GM18502 (cell line): ENCODE data around the gene ZNF484.
"Not testable (repeated sequence)": the region's sequence is repeated elsewhere in the genome, so short reads cannot be mapped to it uniquely, and the experiment has no call there.

Source experiments
- ATAC-seq: cut with Tn5 transposase; IDR thresholded peaks from one replicate; pipeline ENCODE4 v1.9.1; 2021; ENCODE audit warnings: mild to moderate bottlenecking; ENCODE audit not compliant: unreplicated experiment, poor library complexity

The ZNF484 gene

GRCh38 chr9:92864152-92864551 is 13.7 kb downstream of the ZNF484 start:
- no peak for ATAC-seq

GRCh38 chr9:92860867-92861266 is 17.0 kb downstream of the ZNF484 start:
- ATAC-seq, result no peak

- ATAC-seq, result no peak
Measured at GRCh38 chr9:92857236-92857635, 20.6 kb downstream of the ZNF484 start.

- no peak for ATAC-seq
Measured at GRCh38 chr9:92853716-92854115, 24.1 kb downstream of the ZNF484 start.

- no peak for ATAC-seq
Measured at GRCh38 chr9:92850898-92851297, 26.9 kb downstream of the ZNF484 start.

GRCh38 chr9:92848740-92849139 is 29.1 kb downstream of the ZNF484 start:
- not testable (repeated sequence) for ATAC-seq

- no peak for ATAC-seq
Measured at GRCh38 chr9:92846662-92847145, 31.1 kb downstream of the ZNF484 start.

- not testable (repeated sequence) for ATAC-seq
Measured at GRCh38 chr9:92838411-92838810, 39.4 kb downstream of the ZNF484 start.

- no peak for ATAC-seq
Measured at GRCh38 chr9:92837191-92837590, 40.6 kb downstream of the ZNF484 start.

- no peak for ATAC-seq
Measured at GRCh38 chr9:92829420-92829819, 48.4 kb downstream of the ZNF484 start.

GRCh38 chr9:92825065-92825464 is 52.8 kb downstream of the ZNF484 start:
- not testable (repeated sequence) for ATAC-seq

- ATAC-seq, result no peak
Measured at GRCh38 chr9:92820964-92821363, 56.9 kb downstream of the ZNF484 start.

GRCh38 chr9:92819898-92820297 is 57.9 kb downstream of the ZNF484 start:
- not testable (repeated sequence) for ATAC-seq

- ATAC-seq, result not testable (repeated sequence)
Measured at GRCh38 chr9:92809629-92810326, 68.1 kb downstream of the ZNF484 start.

GRCh38 chr9:92808726-92809451 is 68.9 kb downstream of the ZNF484 start:
- no peak for ATAC-seq

GRCh38 chr9:92807757-92808725 is 69.8 kb downstream of the ZNF484 start:
- ATAC-seq, result no peak

GRCh38 chr9:92807031-92807756 is 70.6 kb downstream of the ZNF484 start:
- ATAC-seq, result no peak

GRCh38 chr9:92804727-92805126 is 73.1 kb downstream of the ZNF484 start:
- ATAC-seq, result no peak

- no peak for ATAC-seq
Measured at GRCh38 chr9:92798358-92798757, 79.5 kb downstream of the ZNF484 start.

GRCh38 chr9:92796337-92796804 is 81.5 kb downstream of the ZNF484 start:
- not testable (repeated sequence) for ATAC-seq
